ENCODE results near the gene IGSF9. TPM values are rescaled to one million over a fixed set of nuclear protein-coding genes. Genes with fewer than 3 reads are reported as not detected.

IGSF9 gene
- total and polyA plus RNA-seq, 2 of the 4 experiments (the other 2 are of a cell fraction): 0.05 TPM; not detected in 1

DNA sequence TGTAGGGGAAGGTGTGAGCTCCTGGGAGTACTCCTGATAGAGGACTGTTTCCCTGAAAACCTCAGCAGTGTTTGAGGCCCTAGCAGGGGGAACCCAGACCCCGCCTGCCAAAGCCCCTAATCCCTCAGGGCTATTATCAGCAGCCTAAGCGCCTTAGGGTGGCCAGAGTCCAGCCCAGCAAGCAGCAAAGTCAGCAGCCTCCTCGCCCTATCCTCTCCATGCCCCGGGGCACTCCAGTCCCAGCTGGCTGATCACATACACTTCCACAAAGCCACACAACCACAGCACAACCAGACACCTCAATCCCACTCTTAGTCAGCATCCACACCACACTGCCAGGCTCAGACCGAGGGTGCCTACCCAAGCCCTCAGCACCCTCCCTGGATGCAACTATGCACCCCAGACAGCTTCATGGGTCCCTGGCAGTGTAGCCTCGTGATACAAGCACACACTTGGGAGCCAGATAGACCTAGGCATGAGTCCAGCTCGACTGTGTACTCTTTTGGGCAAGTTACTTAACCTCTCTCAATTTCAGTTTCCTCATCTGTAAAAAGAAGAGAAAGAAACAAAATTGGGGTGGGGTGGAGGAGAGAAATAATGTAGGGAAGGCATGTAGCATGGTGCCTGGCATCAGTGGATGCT is 7.1 kb downstream of the IGSF9 start:
- ATAC-seq (ENCODE audit: low read depth) (no peak), DNase-seq (no peak)
- POLR2A ChIA-PET (ENCODE audit: unreplicated experiment): no interaction called here
- no peak for TF ChIP-seq RFX5 (IDR thresholded peaks at IDR 0.05; ENCODE audit: low read depth, low read length)
- TF ChIP-seq POLR2A (IDR thresholded peaks at IDR 0.05; ENCODE audit: low read depth, low read length): no peak
- TF ChIP-seq RAD21 (IDR thresholded peaks at IDR 0.05; ENCODE audit: low read length): no peak
- TF ChIP-seq CEBPB (IDR thresholded peaks at IDR 0.05; ENCODE audit: low read depth, low read length): no peak
- no peak for TF ChIP-seq MAZ (IDR thresholded peaks at IDR 0.05; ENCODE audit: borderline replicate concordance, low read depth, low read length)
- no peak for TF ChIP-seq NFE2L2 (IDR thresholded peaks at IDR 0.05; ENCODE audit: low read depth, low read length)
- TF ChIP-seq RCOR1 (IDR thresholded peaks at IDR 0.05; ENCODE audit: insufficient replicate concordance, low read length): no peak
- no peak for TF ChIP-seq MAFK (IDR thresholded peaks at IDR 0.05; ENCODE audit: low read depth, low read length)
- TF ChIP-seq, protein P1, sequence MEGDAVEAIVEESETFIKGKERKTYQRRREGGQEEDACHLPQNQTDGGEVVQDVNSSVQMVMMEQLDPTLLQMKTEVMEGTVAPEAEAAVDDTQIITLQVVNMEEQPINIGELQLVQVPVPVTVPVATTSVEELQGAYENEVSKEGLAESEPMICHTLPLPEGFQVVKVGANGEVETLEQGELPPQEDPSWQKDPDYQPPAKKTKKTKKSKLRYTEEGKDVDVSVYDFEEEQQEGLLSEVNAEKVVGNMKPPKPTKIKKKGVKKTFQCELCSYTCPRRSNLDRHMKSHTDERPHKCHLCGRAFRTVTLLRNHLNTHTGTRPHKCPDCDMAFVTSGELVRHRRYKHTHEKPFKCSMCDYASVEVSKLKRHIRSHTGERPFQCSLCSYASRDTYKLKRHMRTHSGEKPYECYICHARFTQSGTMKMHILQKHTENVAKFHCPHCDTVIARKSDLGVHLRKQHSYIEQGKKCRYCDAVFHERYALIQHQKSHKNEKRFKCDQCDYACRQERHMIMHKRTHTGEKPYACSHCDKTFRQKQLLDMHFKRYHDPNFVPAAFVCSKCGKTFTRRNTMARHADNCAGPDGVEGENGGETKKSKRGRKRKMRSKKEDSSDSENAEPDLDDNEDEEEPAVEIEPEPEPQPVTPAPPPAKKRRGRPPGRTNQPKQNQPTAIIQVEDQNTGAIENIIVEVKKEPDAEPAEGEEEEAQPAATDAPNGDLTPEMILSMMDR (conservative IDR thresholded peaks at IDR 0.05; ENCODE audit: low read depth, low read length): no peak
- TF ChIP-seq SMC3 (IDR thresholded peaks at IDR 0.05; ENCODE audit: low read depth, low read length): no peak
- TF ChIP-seq BHLHE40 (IDR thresholded peaks at IDR 0.05; ENCODE audit: low read depth, low read length): no peak
- TF ChIP-seq MXI1 (IDR thresholded peaks at IDR 0.05; ENCODE audit: borderline replicate concordance, low read depth, low read length): no peak
- no peak for TF ChIP-seq FOS (IDR thresholded peaks at IDR 0.05; ENCODE audit: low read depth, low read length)
- TF ChIP-seq, protein P2, sequence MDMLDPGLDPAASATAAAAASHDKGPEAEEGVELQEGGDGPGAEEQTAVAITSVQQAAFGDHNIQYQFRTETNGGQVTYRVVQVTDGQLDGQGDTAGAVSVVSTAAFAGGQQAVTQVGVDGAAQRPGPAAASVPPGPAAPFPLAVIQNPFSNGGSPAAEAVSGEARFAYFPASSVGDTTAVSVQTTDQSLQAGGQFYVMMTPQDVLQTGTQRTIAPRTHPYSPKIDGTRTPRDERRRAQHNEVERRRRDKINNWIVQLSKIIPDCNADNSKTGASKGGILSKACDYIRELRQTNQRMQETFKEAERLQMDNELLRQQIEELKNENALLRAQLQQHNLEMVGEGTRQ (IDR thresholded peaks at IDR 0.05; ENCODE audit: low read depth, low read length): no peak
- no peak for TF ChIP-seq CHD1 (IDR thresholded peaks at IDR 0.05; ENCODE audit: low read depth, low read length)
- TF ChIP-seq, protein P3, sequence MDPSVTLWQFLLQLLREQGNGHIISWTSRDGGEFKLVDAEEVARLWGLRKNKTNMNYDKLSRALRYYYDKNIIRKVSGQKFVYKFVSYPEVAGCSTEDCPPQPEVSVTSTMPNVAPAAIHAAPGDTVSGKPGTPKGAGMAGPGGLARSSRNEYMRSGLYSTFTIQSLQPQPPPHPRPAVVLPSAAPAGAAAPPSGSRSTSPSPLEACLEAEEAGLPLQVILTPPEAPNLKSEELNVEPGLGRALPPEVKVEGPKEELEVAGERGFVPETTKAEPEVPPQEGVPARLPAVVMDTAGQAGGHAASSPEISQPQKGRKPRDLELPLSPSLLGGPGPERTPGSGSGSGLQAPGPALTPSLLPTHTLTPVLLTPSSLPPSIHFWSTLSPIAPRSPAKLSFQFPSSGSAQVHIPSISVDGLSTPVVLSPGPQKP (IDR thresholded peaks at IDR 0.05; ENCODE audit: borderline replicate concordance, low read depth, low read length): no peak
- Histone ChIP-seq H3K18ac (ENCODE audit: low read depth, low read length) (no peak overlapping the region), H2BK15ac (ENCODE audit: low read depth, low read length) (no peak overlapping the region), H3K14ac (replicated peaks; ENCODE audit: low read depth, low read length) (no peak overlapping the region), H3K4me3 (ENCODE audit: insufficient read depth, low read depth, low read length) (no peak overlapping the region), H3K56ac (ENCODE audit: extremely low read depth, insufficient read depth, low read length) (no peak overlapping the region), H4K8ac (ENCODE audit: low read depth in 2 of 2, low read length in 2 of 2) (no peak overlapping the region), H2AFZ (replicated peaks; ENCODE audit: low read length, poor library complexity) (no peak overlapping the region), H2BK20ac (ENCODE audit: low read depth, low read length) (no peak overlapping the region), H2AK5ac (ENCODE audit: low read depth, low read length) (no peak overlapping the region), H3K9me3 (ENCODE audit: control insufficient read depth, insufficient read depth, low read length) (no peaks in the 10 kb centered on the region), H3K27me3 (ENCODE audit: control insufficient read depth, insufficient read depth, low read length) (peaks cover 56% of the 10 kb centered on the region), H3K23ac (ENCODE audit: low read depth, low read length) (no peak overlapping the region), H2BK5ac (ENCODE audit: low read depth, low read length, poor library complexity, severe bottlenecking) (no peak overlapping the region), H4K20me1 (ENCODE audit: insufficient read depth, low read length) (no peaks in the 10 kb centered on the region), H2AK9ac (replicated peaks; ENCODE audit: low read depth, low read length, poor library complexity) (no peak overlapping the region), H3K4me2 (ENCODE audit: low read depth, low read length) (no peak overlapping the region), H4K91ac (ENCODE audit: insufficient read depth, low read depth, low read length) (no peak overlapping the region), H3K9me1 (ENCODE audit: insufficient read depth, low read length) (no peaks in the 10 kb centered on the region), H3K9ac (ENCODE audit: low read depth, low read length) (no peak overlapping the region), H3K4me1 (ENCODE audit: control insufficient read depth, insufficient read depth, low read length) (no peaks in the 10 kb centered on the region), H3K4ac (ENCODE audit: low read depth, low read length) (no peak overlapping the region), H4K5ac (ENCODE audit: low read depth, low read length) (no peak overlapping the region), H3K36me3 (ENCODE audit: control insufficient read depth, insufficient read depth, low read length) (no peaks in the 10 kb centered on the region), H3K27ac (ENCODE audit: insufficient read depth, low read length) (no peak overlapping the region), H2BK120ac (ENCODE audit: low read depth, low read length) (no peak overlapping the region), H3K79me1 (ENCODE audit: low read depth in 1 of 2, low read length in 2 of 2) (no peaks in the 10 kb centered on the region)
- no CpG with 5 or more reads among the region's 7 CpGs for WGBS, 2 experiments (ENCODE audit: extremely low coverage in 2 of 2, insufficient read length in 1 of 2)
- dilution Hi-C loops (cut with HindIII; ENCODE audit: low sequenced_read_pairs, unreplicated experiment) (no loop called here), in situ Hi-C loops (cut with MboI; ENCODE audit: low sequenced_read_pairs) (loop anchor here (5.0 to 10.0 kb wide), 2 partner anchors 69 to 436 kb away; no protein-coding TSS in a partner anchor), intact Hi-C loops (cut with micrococcal nuclease) (no loop called here)
- BruUV-seq (replicated peaks): no TSS peak
- CTCF ChIA-PET: interaction anchor here (6.4 kb wide), 1 partner anchor 68 kb away, joined by 48 read pairs; no protein-coding TSS in a partner anchor

All from IMR-90 (cell line).